GM10248 (cell line): ENCODE results near the gene SCG3.
"Not testable (repeated sequence)": the region's sequence is repeated elsewhere in the genome, so short reads cannot be mapped to it uniquely, and the experiment has no call there.

ENCODE experiments used
- CTCF ChIA-PET: fragments of 300-600 bp; sonication (Branson Sonifier 250); formaldehyde crosslinking; extraction: SDS; loops from one replicate; lab custom pipeline; 2021; ENCODE audit warnings: antibody characterized with exemption; lab: Yijun Ruan, JAX
- POLR2A ChIA-PET: fragments of 350-650 bp; sonication (Branson Sonifier 250); formaldehyde crosslinking; extraction: SDS; loops from one replicate; lab custom pipeline; 2020; ENCODE audit warnings: antibody characterized with exemption; lab: Yijun Ruan, JAX
- DNase-seq: peaks from one replicate; pipeline ENCODE4 v3.0.0; 2012; ENCODE audit errors: extremely low spot score
- TF ChIP-seq, protein P1 (sequence below): IDR thresholded peaks from 2 replicates; pipeline ENCODE4 v1.5.1; 2012; ENCODE audit warnings: mild to moderate bottlenecking, low read depth; ENCODE audit errors: extremely low read depth, missing control alignments, control extremely low read depth

The SCG3 gene

DNA sequence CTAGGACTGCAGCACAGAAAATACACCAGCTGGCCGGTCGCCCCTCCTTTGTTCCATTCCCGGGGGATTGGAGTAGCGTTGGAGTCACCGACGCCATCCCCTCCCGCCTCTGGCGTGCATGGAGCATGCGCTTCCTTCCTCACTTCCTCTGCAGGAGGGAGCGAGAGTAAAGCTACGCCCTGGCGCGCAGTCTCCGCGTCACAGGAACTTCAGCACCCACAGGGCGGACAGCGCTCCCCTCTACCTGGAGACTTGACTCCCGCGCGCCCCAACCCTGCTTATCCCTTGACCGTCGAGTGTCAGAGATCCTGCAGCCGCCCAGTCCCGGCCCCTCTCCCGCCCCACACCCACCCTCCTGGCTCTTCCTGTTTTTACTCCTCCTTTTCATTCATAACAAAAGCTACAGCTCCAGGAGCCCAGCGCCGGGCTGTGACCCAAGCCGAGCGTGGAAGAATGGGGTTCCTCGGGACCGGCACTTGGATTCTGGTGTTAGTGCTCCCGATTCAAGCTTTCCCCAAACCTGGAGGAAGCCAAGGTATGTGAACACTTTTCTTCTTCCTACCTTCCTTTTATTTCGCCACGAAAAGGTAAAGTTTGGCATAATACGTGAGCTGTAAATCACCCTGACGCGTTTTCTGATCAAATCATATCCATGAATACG is at the start of gene SCG3:
Gene SCG3, plus strand, starts transcription at position 201 of the 661 bp plus-strand sequence. Its CDS starts 253 bp downstream, at position 454.
- ChIA-PET CTCF (interaction anchor here (0.9 to 2.2 kb wide), 4 partner anchors 11 to 95 kb away, joined by 3 to 13 read pairs (median 3); no protein-coding TSS in a partner anchor), POLR2A (no interaction called here)
- TF ChIP-seq, protein P1, sequence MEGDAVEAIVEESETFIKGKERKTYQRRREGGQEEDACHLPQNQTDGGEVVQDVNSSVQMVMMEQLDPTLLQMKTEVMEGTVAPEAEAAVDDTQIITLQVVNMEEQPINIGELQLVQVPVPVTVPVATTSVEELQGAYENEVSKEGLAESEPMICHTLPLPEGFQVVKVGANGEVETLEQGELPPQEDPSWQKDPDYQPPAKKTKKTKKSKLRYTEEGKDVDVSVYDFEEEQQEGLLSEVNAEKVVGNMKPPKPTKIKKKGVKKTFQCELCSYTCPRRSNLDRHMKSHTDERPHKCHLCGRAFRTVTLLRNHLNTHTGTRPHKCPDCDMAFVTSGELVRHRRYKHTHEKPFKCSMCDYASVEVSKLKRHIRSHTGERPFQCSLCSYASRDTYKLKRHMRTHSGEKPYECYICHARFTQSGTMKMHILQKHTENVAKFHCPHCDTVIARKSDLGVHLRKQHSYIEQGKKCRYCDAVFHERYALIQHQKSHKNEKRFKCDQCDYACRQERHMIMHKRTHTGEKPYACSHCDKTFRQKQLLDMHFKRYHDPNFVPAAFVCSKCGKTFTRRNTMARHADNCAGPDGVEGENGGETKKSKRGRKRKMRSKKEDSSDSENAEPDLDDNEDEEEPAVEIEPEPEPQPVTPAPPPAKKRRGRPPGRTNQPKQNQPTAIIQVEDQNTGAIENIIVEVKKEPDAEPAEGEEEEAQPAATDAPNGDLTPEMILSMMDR, result no peak
- DNase-seq, result peak; percentile 55

DNA sequence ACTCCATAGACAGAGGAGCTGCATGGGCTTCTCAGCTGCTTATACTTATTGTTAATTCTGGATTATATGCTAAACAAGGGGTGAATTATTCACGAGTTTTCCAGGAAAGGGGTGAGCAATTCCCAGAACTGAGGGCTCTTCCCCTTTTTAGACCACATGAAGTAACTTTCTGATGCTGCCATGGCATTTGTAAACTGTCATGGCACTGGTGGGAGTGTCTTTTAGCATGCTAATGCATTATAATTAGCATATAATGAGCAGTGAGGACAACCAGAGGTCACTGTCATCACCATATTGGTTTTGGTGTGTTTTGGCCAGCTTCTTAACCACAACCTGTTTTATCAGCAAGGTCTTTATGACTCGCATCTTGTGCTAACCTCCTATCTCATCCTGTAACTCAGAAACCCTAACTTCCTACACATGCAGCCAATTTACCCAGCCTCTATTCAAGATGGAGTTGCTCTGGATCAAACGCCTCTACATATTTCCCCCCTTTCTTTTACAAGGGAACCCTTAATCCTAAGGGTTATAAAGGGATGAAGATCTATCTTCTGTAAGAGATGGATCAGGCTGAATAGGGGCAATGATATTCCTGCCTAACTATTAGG is 46.6 kb upstream of the SCG3 start:
- DNase-seq, result no peak
- POLR2A ChIA-PET, result no interaction called here
- TF ChIP-seq, protein P1, result no peak
- CTCF ChIA-PET, result interaction anchor here (1.1 to 2.8 kb wide), 3 partner anchors 15 to 123 kb away, joined by 3 to 11 read pairs (median 3); no protein-coding TSS in a partner anchor

DNA sequence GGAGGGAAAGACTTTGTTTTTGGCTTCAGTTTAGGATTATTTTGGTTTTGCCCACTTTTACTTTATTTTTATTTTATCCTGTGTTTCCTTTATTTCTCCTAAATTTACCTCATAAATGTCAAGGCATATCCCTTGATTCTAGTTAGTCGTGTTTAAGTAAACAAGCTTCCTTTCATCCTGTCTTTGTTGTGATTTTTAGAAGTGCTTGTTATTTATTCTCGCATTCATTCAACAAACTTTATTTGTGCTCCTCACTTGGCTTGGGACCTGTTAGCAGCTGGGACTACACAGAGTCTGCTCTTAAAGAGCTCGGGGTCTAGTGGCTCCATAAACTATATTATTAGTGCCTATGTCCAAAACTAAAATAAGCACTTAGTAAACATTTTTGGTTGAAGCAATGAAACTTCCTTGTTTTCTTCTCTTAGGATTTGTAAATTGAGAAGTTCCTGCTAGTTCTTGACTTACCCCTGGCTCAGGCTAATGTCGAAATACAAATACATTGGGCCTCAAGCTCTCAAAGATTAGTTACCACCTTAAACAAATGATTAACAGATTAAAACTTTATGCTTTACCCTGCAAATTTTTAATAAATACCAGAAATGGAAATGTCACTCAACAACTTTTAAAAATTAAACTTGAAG is 39.7 kb upstream of the SCG3 start:
- DNase-seq, result no peak
- ChIA-PET CTCF (interaction anchor here (1.1 to 8.0 kb wide), 3 partner anchors 8 to 135 kb away, joined by 3 to 68 read pairs (median 6); no protein-coding TSS in a partner anchor), POLR2A (no interaction called here)
- TF ChIP-seq, protein P1, result no peak

DNA sequence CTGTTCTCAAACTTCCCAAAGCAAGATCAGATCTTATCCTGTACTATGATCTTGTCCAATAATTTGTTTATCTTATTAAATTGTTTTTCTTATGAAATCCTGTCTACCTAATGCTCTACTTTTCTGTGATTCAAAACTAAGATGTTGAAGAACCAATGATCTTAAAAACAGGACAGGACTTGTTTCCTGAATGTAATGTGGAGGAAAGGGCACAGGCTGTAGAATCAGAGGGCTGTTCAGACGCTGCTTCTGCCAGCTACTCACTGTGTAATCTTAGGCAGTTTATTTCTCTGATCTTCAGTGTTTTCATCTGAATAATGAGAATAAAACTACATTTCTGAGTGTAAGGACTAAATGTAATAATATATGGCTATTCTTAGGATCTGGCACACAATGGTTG is 38.6 kb upstream of the SCG3 start:
- ChIA-PET CTCF (interaction anchor here (8.0 kb wide), 1 partner anchor 134 kb away, joined by 68 read pairs; no protein-coding TSS in a partner anchor), POLR2A (no interaction called here)
- TF ChIP-seq, protein P1, result no peak
- DNase-seq, result no peak

DNA sequence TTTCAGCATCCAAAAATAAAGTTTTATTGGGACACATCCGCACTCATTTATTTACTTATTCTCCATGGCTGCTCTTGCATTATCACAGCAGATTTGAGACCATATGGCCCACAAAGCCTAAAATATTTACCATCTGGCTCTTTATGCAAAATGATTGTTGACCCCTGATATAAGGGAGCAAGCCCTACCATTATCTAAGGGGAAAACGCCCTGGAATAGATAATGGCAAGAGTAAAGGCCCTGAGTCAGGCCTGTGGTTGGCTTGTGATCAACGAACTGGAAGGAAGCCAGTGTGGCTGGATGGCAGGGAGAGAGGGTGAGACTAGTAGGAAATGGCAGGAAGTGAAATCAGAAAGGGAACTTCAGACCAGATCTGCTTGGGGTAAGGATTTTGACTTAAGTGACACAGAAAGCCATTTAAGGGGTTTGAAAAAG is 34.2 kb upstream of the SCG3 start:
- ChIA-PET POLR2A (no interaction called here), CTCF (interaction anchor here (1.8 to 8.0 kb wide), 2 partner anchors 127 to 129 kb away, joined by 7 to 68 read pairs; no protein-coding TSS in a partner anchor)
- TF ChIP-seq, protein P1, result no peak
- DNase-seq, result no peak

DNA sequence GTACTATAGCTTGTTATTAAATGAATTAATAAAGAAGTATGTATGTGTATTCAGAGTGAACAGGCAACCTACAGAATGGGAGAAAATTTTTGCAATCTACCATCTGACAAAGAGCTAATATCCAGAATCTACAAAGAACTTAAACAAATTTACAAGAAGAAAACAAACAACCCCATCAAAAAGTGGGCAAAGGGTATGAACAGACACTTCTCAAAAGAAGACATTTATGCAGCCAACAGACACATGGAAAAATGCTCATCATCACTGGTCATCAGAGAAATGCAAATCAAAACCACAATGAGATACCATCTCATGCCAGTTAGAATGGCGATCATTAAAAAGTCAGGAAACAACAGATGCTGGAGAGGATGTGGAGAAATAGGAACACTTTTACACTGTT is 33.2 kb upstream of the SCG3 start:
- POLR2A ChIA-PET, DNase-seq: not testable (repeated sequence)
- CTCF ChIA-PET, result interaction anchor here (1.4 to 8.0 kb wide), 3 partner anchors 122 to 133 kb away, joined by 3 to 68 read pairs (median 19); no protein-coding TSS in a partner anchor

DNA sequence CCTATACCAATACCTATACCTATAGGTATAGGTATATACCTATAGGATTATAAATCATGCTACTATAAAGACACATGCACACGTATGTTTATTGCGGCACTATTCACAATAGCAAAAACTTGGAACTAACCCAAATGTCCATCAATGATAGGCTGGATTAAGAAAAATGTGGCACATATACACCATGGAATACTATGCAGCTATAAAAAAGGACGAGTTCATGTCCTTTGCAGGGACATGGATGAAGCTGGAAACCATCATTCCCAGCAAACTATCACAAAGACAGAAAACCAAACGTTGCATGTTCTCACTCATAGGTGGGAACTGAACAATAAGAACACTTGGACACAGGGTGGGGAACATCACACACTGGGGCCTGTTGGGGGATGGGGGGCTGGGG is 32.7 kb upstream of the SCG3 start:
- DNase-seq, POLR2A ChIA-PET: not testable (repeated sequence)
- CTCF ChIA-PET, result interaction anchor here (1.2 to 8.0 kb wide), 9 partner anchors 17 to 132 kb away, joined by 3 to 168 read pairs (median 15); partner anchors contain the start of gene LYSMD2
